Forelimb muscle (tissue), 1 donor: ENCODE measurements around the gene POTEM. TPM values are rescaled to one million over a fixed set of nuclear protein-coding genes. Genes with fewer than 3 reads are reported as not detected.
"Not testable (repeated sequence)": the region's sequence is repeated elsewhere in the genome, so short reads cannot be mapped to it uniquely, and the experiment has no call there.

Experiments used
- DNase-seq: peaks from one replicate; pipeline ENCODE4 v3.0.0-alpha.2; 2013; ENCODE audit warnings: low read depth
- polyA plus RNA-seq: library from polyadenylated mRNA; unstranded; fragments of 120-200 nt; gene quantifications from one replicate; pipeline ENCODE4 v1.2.1, GENCODE V29; 2013; ENCODE audit not compliant: insufficient read length

The POTEM gene
- polyA plus RNA-seq, result not detected

- DNase-seq, result not testable (repeated sequence)
These were observed at the start of gene POTEM for GRCh38 chr14:18967134-18967533. Gene POTEM (plus strand): TSS chr14:18967434. CDS start chr14:18967486, 52 bp downstream.

DNA sequence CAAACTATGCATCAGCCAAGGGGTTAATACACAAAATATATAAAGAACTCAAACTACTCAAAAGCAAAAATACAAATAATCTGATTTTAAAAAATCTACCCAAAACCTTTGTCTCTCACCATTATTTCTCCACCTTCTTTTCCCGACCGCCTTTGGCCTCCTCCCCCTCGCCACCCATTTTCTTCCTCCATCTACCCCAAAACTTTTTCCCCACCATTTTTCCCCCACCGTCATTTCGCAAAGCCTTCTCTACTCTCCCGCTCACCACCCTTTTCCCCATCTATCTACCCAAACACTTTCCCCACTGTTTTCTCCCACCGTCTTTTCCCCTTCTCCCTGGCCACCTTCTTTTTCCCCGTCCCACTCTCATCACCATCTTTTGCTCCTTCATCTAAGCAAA is 48.9 kb upstream of the POTEM start:
- DNase-seq, result not testable (repeated sequence)

DNA sequence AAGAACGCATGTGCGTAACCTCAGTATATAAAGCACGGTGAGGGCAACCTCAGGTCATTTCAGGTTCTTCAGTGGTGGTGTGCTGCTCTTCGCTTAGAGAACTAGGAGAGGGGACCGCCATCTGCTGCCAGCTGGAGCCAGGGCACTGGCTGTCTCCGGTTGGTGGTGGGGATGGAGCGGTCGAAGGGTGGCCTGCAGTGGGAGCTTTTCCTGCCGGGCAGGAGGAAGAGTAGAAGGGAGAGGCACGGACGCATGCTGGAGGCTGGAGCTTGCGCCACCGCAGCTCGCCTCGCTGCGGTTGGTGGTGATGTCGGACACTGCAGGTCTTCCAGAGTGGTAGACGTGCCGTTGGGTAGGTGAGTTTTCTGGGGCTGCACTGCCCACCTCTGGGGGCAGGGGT is 47.2 kb upstream of the POTEM start:
- DNase-seq, result not testable (repeated sequence)

GRCh38 chr14:18921055-18921701 is 46.1 kb upstream of the POTEM start:
- not testable (repeated sequence) for DNase-seq

- DNase-seq, result not testable (repeated sequence)
These were observed 30.4 kb upstream of the POTEM start for GRCh38 chr14:18936848-18937247.

DNA sequence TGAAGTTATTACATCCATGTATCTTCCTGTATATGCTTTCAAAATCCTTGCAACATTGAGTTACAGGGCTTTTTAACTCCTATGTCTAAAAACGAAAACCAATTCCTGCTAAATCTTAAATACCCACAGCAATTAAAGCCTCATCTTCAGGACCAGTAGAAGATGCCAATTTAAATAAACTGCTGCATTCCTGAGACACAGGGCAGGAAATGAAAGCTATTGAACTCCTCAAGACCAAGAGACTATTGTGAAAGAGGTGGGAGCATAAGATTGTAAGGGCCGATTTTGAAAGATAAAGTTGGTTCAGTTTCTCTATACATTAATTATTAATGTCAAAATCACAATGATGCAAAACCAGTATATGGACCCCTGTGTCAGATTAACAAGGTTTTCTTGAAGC is 28.5 kb upstream of the POTEM start:
- not testable (repeated sequence) for DNase-seq

GRCh38 chr14:18949939-18950338 is 17.3 kb upstream of the POTEM start:
- DNase-seq, result not testable (repeated sequence)

- DNase-seq, result not testable (repeated sequence)
These were observed 14.1 kb upstream of the POTEM start for GRCh38 chr14:18953085-18953484.

- not testable (repeated sequence) for DNase-seq
These were observed 11.4 kb upstream of the POTEM start for GRCh38 chr14:18955816-18956215.

- DNase-seq, result not testable (repeated sequence)
These were observed 5.7 kb upstream of the POTEM start for GRCh38 chr14:18961576-18961975.

DNA sequence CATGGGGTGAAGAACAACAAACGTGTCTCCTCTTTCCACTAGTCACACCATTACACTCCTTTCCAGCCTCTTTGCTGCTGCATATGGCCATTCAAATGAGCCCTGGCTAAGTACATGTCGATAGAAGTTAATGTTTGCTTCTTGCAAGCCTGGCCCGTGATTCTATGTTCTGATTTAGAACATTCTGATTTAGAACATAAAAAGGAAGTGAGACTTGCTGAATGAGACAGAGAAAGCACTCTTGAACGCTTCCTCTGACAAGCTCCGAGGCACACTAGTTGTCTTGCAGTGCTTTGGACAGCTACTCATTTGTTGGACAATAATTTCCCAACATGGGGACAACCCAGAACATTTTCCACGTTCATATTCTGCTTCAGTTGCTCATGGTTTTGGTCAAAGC is 5.1 kb upstream of the POTEM start:
- not testable (repeated sequence) for DNase-seq

- not testable (repeated sequence) for DNase-seq
These were observed 4.0 kb upstream of the POTEM start for GRCh38 chr14:18963276-18963675.

GRCh38 chr14:18964878-18965277 is 2.4 kb upstream of the POTEM start:
- DNase-seq, result not testable (repeated sequence)

GRCh38 chr14:19002566-19002965 is 35.3 kb downstream of the POTEM start:
- not testable (repeated sequence) for DNase-seq

- not testable (repeated sequence) for DNase-seq
These were observed 39.3 kb downstream of the POTEM start for GRCh38 chr14:19006490-19006889.

DNA sequence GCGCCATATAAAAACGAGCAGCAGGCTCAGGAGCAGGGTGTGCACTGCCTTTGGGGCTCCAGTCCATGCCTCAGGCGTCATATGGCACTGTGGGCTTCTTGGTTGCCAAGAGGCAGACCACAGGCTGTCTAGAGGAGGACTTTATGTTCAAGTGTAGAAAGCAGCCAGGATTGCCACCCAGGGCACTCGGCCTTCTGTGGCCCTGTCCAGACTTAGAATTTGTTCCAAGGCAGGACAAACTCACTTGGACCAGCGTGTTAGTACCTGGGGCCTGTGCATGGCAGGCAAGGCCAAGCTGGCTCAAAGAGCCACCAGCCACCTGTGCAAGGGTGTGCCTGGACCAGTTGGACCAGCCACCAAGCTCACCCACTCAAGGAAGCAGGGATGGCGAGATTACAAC is 40.4 kb downstream of the POTEM start:
- DNase-seq, result not testable (repeated sequence)

DNA sequence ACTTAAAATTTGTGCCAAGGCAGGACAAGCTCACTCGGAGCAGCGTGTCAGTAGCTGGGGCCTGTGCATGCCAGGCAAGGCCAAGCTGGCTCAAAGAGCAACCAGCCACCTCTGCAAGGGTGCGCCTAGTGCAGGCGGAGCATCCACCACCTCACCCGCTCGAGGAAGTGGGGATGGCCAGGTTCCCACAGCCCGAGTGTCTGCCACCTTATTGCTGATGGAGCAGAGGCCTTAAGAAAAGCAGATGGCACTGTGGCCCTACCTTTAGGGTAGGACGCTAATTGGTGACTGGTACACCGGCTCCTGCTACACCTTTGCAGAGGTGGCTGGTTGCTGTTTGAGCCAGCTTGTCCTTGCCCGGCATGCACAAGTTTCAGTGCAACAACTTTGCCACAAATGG is 43.8 kb downstream of the POTEM start:
- DNase-seq, result not testable (repeated sequence)

DNA sequence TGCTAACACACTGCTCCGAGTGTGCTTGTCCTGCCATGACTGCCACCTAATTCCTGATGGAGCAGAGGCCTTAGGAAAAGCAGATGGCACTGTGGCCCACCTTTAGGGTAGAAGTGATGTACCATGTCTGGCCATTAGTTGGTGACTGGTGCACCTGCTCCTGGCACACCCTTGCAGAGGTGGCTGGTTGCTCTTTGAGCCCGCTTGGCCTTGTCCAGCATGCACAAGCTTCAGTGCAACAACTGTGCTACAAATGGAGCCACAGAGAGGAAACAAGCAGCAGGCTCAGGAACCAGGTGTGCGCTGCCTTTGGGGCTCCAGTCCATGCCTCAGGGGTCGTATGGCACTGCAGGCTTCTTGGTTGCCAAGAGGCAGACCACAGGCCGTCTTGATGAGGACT is 44.5 kb downstream of the POTEM start:
- DNase-seq, result not testable (repeated sequence)

DNA sequence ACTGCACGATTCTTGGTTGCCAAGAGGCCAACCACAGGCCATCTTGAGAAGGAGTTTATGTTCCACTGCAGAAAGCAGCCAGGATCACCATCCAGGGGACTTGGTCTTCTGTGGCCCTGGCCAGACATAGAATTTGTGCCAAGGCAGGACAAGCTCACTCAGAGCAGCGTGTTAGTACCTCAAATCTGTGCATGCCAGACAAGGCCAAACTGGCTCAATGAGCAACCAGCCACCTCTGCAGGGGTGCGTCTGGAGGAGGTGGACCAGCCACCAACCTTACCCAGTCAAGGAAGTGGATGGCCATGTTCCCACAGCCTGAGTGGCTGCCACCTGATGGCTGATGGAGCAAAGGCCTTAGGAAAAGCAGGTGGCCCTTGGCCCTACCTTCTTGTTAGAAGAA is 48.0 kb downstream of the POTEM start:
- DNase-seq, result not testable (repeated sequence)

GRCh38 chr14:19025080-19025589 is 57.9 kb downstream of the POTEM start:
- not testable (repeated sequence) for DNase-seq

- DNase-seq, result not testable (repeated sequence)
These were observed 59.6 kb downstream of the POTEM start for GRCh38 chr14:19026649-19027351.

DNA sequence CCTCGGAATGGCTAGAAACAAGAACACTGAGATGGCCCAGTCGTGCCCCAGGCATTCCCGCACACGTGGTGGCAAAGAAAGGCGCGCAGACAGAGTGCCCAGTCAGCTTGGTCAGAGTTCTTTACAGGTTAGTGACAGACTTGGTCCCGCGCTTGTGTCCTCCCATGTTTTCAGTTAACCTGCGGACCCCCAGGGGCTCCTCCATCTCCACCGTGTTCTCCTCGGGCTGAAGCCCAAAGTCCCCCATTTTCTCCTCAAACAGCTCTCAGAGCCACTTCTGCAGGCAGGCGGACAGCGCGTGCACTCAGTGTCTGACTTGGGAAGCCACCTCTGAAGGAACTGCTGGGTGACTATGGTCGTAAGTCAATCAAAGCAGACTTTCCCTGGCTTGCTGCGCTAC is 60.7 kb downstream of the POTEM start:
- DNase-seq, result not testable (repeated sequence)
